Activated CD4-positive, alpha-beta memory T cell treated with anti-CD3 and anti-CD28 coated beads for 36 hours (primary cell): ENCODE results near the gene IFNGR2. TPM values are rescaled to one million over a fixed set of nuclear protein-coding genes. Genes with fewer than 3 reads are reported as not detected.

Experiments used
- CTCF ChIA-PET: fragments of 350-600 bp; sonication (Branson Sonifier 250); formaldehyde crosslinking; loops from one replicate; lab custom pipeline; 2021; ENCODE audit warnings: antibody characterized with exemption, inconsistent platforms; lab: Charles Lee
- POLR2A ChIA-PET: fragments of 350-600 bp; sonication (Branson Sonifier 250); formaldehyde crosslinking; loops from one replicate; lab custom pipeline; 2021; ENCODE audit warnings: antibody characterized with exemption; lab: Charles Lee
- DNase-seq: peaks from one replicate; pipeline ENCODE4 v3.0.0-alpha.2; 2020
- H3K27ac Mint-ChIP-seq: one replicate; pipeline ENCODE4 v1.8.0; 2021; ENCODE audit warnings: mixed read lengths
- H3K27me3 Mint-ChIP-seq: one replicate; pipeline ENCODE4 v1.8.0; 2021; ENCODE audit warnings: mixed read lengths
- H3K36me3 Mint-ChIP-seq: one replicate; pipeline ENCODE4 v1.8.0; 2021; ENCODE audit warnings: mixed read lengths
- H3K4me1 Mint-ChIP-seq: one replicate; pipeline ENCODE4 v1.8.0; 2021; ENCODE audit warnings: low read depth, mixed read lengths
- H3K4me3 Mint-ChIP-seq: one replicate; pipeline ENCODE4 v1.8.0; 2021; ENCODE audit warnings: mild to moderate bottlenecking, mixed read lengths
- H3K9me3 Mint-ChIP-seq: one replicate; pipeline ENCODE4 v1.8.0; 2021; ENCODE audit warnings: mixed read lengths
- intact Hi-C: fragments of 100-400 bp; cut with micrococcal nuclease; formaldehyde crosslinking; loops from one replicate; pipeline ENCODE4 v1.15.1; 2023
- total RNA-seq, 2 experiments: library from RNA; stranded (reverse); gene quantifications; one replicate each; pipeline ENCODE4 v1.2.3, GENCODE V29; 2021

The IFNGR2 gene
- total RNA-seq, 2 experiments from 2014 or later, result 14.3 to 17.0 TPM

- Mint-ChIP-seq H3K4me1 (no peaks in the 10 kb centered on the region), H3K27me3 (no peaks in the 10 kb centered on the region), H3K4me3 (no peak overlapping the region), H3K27ac (no peak overlapping the region), H3K36me3 (peaks cover 33% of the 10 kb centered on the region), H3K9me3 (no peaks in the 10 kb centered on the region)
- ChIA-PET CTCF (no interaction called here), POLR2A (no interaction called here)
- intact Hi-C loops, result no loop called here
- DNase-seq, result no peak
These were observed 22.6 kb downstream of the IFNGR2 start for GRCh38 chr21:33425825-33426224.

- intact Hi-C loops, result no loop called here
- Mint-ChIP-seq H3K4me1 (no peaks in the 10 kb centered on the region), H3K9me3 (no peaks in the 10 kb centered on the region), H3K27me3 (no peaks in the 10 kb centered on the region), H3K4me3 (no peak overlapping the region), H3K27ac (no peak overlapping the region), H3K36me3 (peaks cover 33% of the 10 kb centered on the region)
- CTCF ChIA-PET, result no interaction called here
- POLR2A ChIA-PET, result no interaction called here
- no peak for DNase-seq
These were observed 23.8 kb downstream of the IFNGR2 start for GRCh38 chr21:33427051-33427450.

GRCh38 chr21:33428669-33429068 is 25.5 kb downstream of the IFNGR2 start:
- Mint-ChIP-seq H3K4me1 (peaks cover 9% of the 10 kb centered on the region), H3K27me3 (no peaks in the 10 kb centered on the region), H3K27ac (no peak overlapping the region), H3K36me3 (peaks cover 46% of the 10 kb centered on the region), H3K4me3 (no peak overlapping the region), H3K9me3 (no peaks in the 10 kb centered on the region)
- intact Hi-C loops, result no loop called here
- CTCF ChIA-PET, result interaction anchor here (1.4 kb wide), 1 partner anchor 69 kb away, joined by 3 read pairs; no protein-coding TSS in a partner anchor
- DNase-seq, result no peak
- POLR2A ChIA-PET, result no interaction called here

GRCh38 chr21:33430858-33431257 is 27.6 kb downstream of the IFNGR2 start:
- intact Hi-C loops, result no loop called here
- Mint-ChIP-seq H3K4me1 (peaks cover 25% of the 10 kb centered on the region), H3K36me3 (peaks cover 55% of the 10 kb centered on the region), H3K27me3 (no peaks in the 10 kb centered on the region), H3K9me3 (no peaks in the 10 kb centered on the region), H3K27ac (no peak overlapping the region), H3K4me3 (no peak overlapping the region)
- DNase-seq, result no peak
- POLR2A ChIA-PET, result no interaction called here
- CTCF ChIA-PET, result interaction anchor here (1.2 to 1.4 kb wide), 2 partner anchors 14 to 234 kb away, joined by 3 to 6 read pairs; no protein-coding TSS in a partner anchor

- Mint-ChIP-seq H3K9me3 (no peaks in the 10 kb centered on the region), H3K27me3 (no peaks in the 10 kb centered on the region), H3K36me3 (peaks cover 53% of the 10 kb centered on the region), H3K4me1 (peaks cover 27% of the 10 kb centered on the region), H3K4me3 (no peak overlapping the region), H3K27ac (no peak overlapping the region)
- intact Hi-C loops, result no loop called here
- CTCF ChIA-PET, result interaction anchor here (1.1 to 3.7 kb wide), 2 partner anchors 56 to 71 kb away, joined by 3 to 29 read pairs; no protein-coding TSS in a partner anchor
- POLR2A ChIA-PET, result no interaction called here
- DNase-seq, result no peak
These were observed 29.3 kb downstream of the IFNGR2 start for GRCh38 chr21:33432496-33432895.

GRCh38 chr21:33433001-33433400 is 29.8 kb downstream of the IFNGR2 start:
- no peaks in the 10 kb centered on the region for H3K27me3 Mint-ChIP-seq
- CTCF ChIA-PET, result interaction anchor here (1.1 to 3.7 kb wide), 2 partner anchors 56 to 72 kb away, joined by 3 to 29 read pairs; no protein-coding TSS in a partner anchor
- H3K36me3 Mint-ChIP-seq, result peaks cover 53% of the 10 kb centered on the region
- H3K27ac Mint-ChIP-seq, result no peak overlapping the region
- no peak overlapping the region for H3K4me3 Mint-ChIP-seq
- POLR2A ChIA-PET, result no interaction called here
- peaks cover 27% of the 10 kb centered on the region for H3K4me1 Mint-ChIP-seq
- intact Hi-C loops, result no loop called here
- DNase-seq, result no peak
- H3K9me3 Mint-ChIP-seq, result no peaks in the 10 kb centered on the region

GRCh38 chr21:33433425-33434114 is 30.4 kb downstream of the IFNGR2 start:
- CTCF ChIA-PET, result interaction anchor here (1.1 to 3.7 kb wide), 4 partner anchors 27 to 235 kb away, joined by 3 to 29 read pairs (median 8); no protein-coding TSS in a partner anchor

GRCh38 chr21:33434770-33435360 is 31.7 kb downstream of the IFNGR2 start:
- ChIA-PET CTCF (interaction anchor here (1.1 to 3.7 kb wide), 8 partner anchors 10 to 236 kb away, joined by 3 to 29 read pairs (median 6); partner anchors contain the start of gene IFNAR1), POLR2A (interaction anchor here (0.9 to 1.9 kb wide), 7 partner anchors 10 to 196 kb away, joined by 3 to 18 read pairs (median 5); partner anchors contain the start of genes IFNAR1 and TMEM50B)
- Mint-ChIP-seq H3K27me3 (no peaks in the 10 kb centered on the region), H3K9me3 (no peaks in the 10 kb centered on the region), H3K4me3 (peak overlapping the region; percentile 28), H3K36me3 (peaks cover 51% of the 10 kb centered on the region), H3K27ac (peak overlapping the region; percentile 76), H3K4me1 (peaks cover 27% of the 10 kb centered on the region)
- intact Hi-C loops, result loop anchor here (1.0 kb wide), 3 partner anchors 29 to 74 kb away; no protein-coding TSS in a partner anchor
- DNase-seq, result peak; percentile 44

More at GRCh38 chr21:33433425-33434114, 30.4 kb downstream of the IFNGR2 start:
- POLR2A ChIA-PET, result interaction anchor here (0.9 to 1.9 kb wide), 2 partner anchors 48 to 109 kb away, joined by 4 to 8 read pairs; partner anchors contain the start of gene IFNAR1
- H3K27ac Mint-ChIP-seq, result peak overlapping the region; percentile 42
- peaks cover 55% of the 10 kb centered on the region for H3K36me3 Mint-ChIP-seq
- DNase-seq, result peak; percentile 16
- H3K9me3 Mint-ChIP-seq, result no peaks in the 10 kb centered on the region
- H3K4me3 Mint-ChIP-seq, result no peak overlapping the region
- H3K27me3 Mint-ChIP-seq, result no peaks in the 10 kb centered on the region
- H3K4me1 Mint-ChIP-seq, result peaks cover 27% of the 10 kb centered on the region
- intact Hi-C loops, result loop anchor here (1.0 kb wide), 1 partner anchor 27 kb away; no protein-coding TSS in a partner anchor

- H3K36me3 Mint-ChIP-seq, result peaks cover 38% of the 10 kb centered on the region
- ChIA-PET POLR2A (no interaction called here), CTCF (interaction anchor here (0.9 to 2.3 kb wide), 2 partner anchors 76 to 240 kb away, joined by 3 to 9 read pairs; no protein-coding TSS in a partner anchor)
- peaks cover 27% of the 10 kb centered on the region for H3K4me1 Mint-ChIP-seq
- H3K27ac Mint-ChIP-seq, result no peak overlapping the region
- no peak for DNase-seq
- H3K27me3 Mint-ChIP-seq, result no peaks in the 10 kb centered on the region
- H3K4me3 Mint-ChIP-seq, result no peak overlapping the region
- intact Hi-C loops, result no loop called here
- no peaks in the 10 kb centered on the region for H3K9me3 Mint-ChIP-seq
These were observed 33.9 kb downstream of the IFNGR2 start for GRCh38 chr21:33437140-33437539.

- intact Hi-C loops, result no loop called here
These were observed 38.6 kb downstream of the IFNGR2 start for GRCh38 chr21:33441489-33442477.

GRCh38 chr21:33443194-33443593 is 40.0 kb downstream of the IFNGR2 start:
- H3K27me3 Mint-ChIP-seq, result no peaks in the 10 kb centered on the region
- H3K9me3 Mint-ChIP-seq, result no peaks in the 10 kb centered on the region
- no peak overlapping the region for H3K27ac Mint-ChIP-seq
- no peak for DNase-seq
- H3K36me3 Mint-ChIP-seq, result peaks cover 6% of the 10 kb centered on the region
- peaks cover 3% of the 10 kb centered on the region for H3K4me1 Mint-ChIP-seq
- ChIA-PET POLR2A (no interaction called here), CTCF (interaction anchor here (6.6 kb wide), 1 partner anchor 82 kb away, joined by 72 read pairs; no protein-coding TSS in a partner anchor)
- H3K4me3 Mint-ChIP-seq, result no peak overlapping the region
- intact Hi-C loops, result no loop called here

More at GRCh38 chr21:33441489-33442477, 38.6 kb downstream of the IFNGR2 start:
- H3K27ac Mint-ChIP-seq, result no peak overlapping the region
- no peak overlapping the region for H3K4me3 Mint-ChIP-seq
- no peaks in the 10 kb centered on the region for H3K9me3 Mint-ChIP-seq
- DNase-seq, result no peak
- H3K36me3 Mint-ChIP-seq, result peaks cover 11% of the 10 kb centered on the region
- CTCF ChIA-PET, result interaction anchor here (0.8 to 6.6 kb wide), 4 partner anchors 81 to 520 kb away, joined by 3 to 72 read pairs (median 11); no protein-coding TSS in a partner anchor
- POLR2A ChIA-PET, result no interaction called here
- H3K4me1 Mint-ChIP-seq, result peaks cover 3% of the 10 kb centered on the region
- no peaks in the 10 kb centered on the region for H3K27me3 Mint-ChIP-seq
